T-helper 2 cell (primary cell): ENCODE data around the gene MOB3A.

Experiments
- DNase-seq, 5 experiments: peaks; one replicate each; pipeline versions ENCODE4 v3.0.0 to v3.0.0-alpha.2; 2012 to 2022

The MOB3A gene

GRCh38 chr19:2123682-2124387, 27.7 kb upstream of the MOB3A start:
- DNase-seq, result no peak

GRCh38 chr19:2122982-2123381, 26.9 kb upstream of the MOB3A start:
- no peak for DNase-seq

GRCh38 chr19:2122251-2122650, 26.1 kb upstream of the MOB3A start:
- no peak for DNase-seq

GRCh38 chr19:2121416-2122051, 25.4 kb upstream of the MOB3A start:
- DNase-seq, result no peak

GRCh38 chr19:2120821-2121220, 24.7 kb upstream of the MOB3A start:
- no peak for DNase-seq

- no peak for DNase-seq
Observed at GRCh38 chr19:2119921-2120785, 24.0 kb upstream of the MOB3A start.

- no peak for DNase-seq
Observed at GRCh38 chr19:2118438-2118837, 22.3 kb upstream of the MOB3A start.

GRCh38 chr19:2117215-2117960, 21.3 kb upstream of the MOB3A start:
- DNase-seq, result no peak

GRCh38 chr19:2116507-2116906, 20.4 kb upstream of the MOB3A start:
- DNase-seq, result no peak

- DNase-seq, result no peak
Observed at GRCh38 chr19:2115911-2116426, 19.8 kb upstream of the MOB3A start.

GRCh38 chr19:2115324-2115723, 19.2 kb upstream of the MOB3A start:
- no peak for DNase-seq

- no peak for DNase-seq
Observed at GRCh38 chr19:2114821-2115220, 18.7 kb upstream of the MOB3A start.

- no peak for DNase-seq
Observed at GRCh38 chr19:2114218-2114617, 18.1 kb upstream of the MOB3A start.

- DNase-seq, result no peak
Observed at GRCh38 chr19:2113439-2114211, 17.5 kb upstream of the MOB3A start.

- DNase-seq, result peak in 1 of 5 experiments; percentile 43
Observed at GRCh38 chr19:2112516-2113320, 16.6 kb upstream of the MOB3A start.

GRCh38 chr19:2111886-2112285, 15.8 kb upstream of the MOB3A start:
- no peak for DNase-seq

GRCh38 chr19:2111425-2111824, 15.3 kb upstream of the MOB3A start:
- DNase-seq, result no peak

GRCh38 chr19:2110822-2111221, 14.7 kb upstream of the MOB3A start:
- no peak for DNase-seq

GRCh38 chr19:2109046-2109864, 13.1 kb upstream of the MOB3A start:
- no peak for DNase-seq
